ENCODE data around the gene MOB3B.
A peak's percentile ranks its signal among the peaks of the same experiment; 100 is the strongest.

MOB3B gene

GRCh38 chr9:27529316-27530278, at the start of gene MOB3B:
TSS of gene MOB3B (minus strand) at chr9:27529814. CDS start at chr9:27455550, 74,264 bp downstream.
- DNase-seq, result peak; percentile 10

GRCh38 chr9:27573634-27574590, 44.3 kb upstream of the MOB3B start:
- peak; percentile 98 for DNase-seq

GRCh38 chr9:27572918-27573633, 43.5 kb upstream of the MOB3B start, which contains the start of gene C9orf72:
TSS of gene C9orf72 (minus strand) at chr9:27573481. CDS start at chr9:27567120, 6,361 bp downstream.
- DNase-seq, result peak; percentile 42

DNA sequence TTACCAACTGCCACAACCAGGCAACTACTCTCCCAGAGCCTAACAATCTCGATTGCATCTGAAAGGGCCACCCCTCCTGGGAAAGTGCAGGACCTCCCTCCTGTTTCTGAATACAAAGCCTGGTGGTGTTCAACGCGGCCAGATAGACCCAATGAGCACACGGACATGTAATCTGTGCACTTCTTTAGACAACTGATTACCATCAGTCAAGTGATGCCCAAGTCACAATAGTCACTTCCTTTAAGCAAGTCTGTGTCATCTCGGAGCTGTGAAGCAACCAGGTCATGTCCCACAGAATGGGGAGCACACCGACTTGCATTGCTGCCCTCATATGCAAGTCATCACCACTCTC, 42.9 kb upstream of the MOB3B start:
- DNase-seq, result no peak

DNA sequence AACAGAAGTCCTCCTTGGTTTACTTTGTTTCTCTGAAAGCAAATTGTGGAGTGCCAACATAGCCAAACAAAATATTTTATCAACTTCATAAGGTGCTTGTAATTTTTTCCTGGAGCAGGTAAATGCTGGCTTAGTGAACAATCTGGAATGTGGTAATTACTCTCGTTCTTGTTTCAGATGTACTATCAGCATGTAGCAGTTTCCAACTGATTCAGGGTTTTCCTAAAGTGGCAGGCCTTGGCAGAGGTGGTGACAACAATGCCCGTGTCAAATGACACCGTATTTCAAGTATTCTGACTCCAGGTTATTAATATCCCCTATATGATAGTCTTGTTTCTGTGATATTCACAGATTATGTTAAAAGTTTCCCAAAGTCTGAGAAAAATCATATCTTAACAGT, 42.4 kb upstream of the MOB3B start:
- DNase-seq, result no peak

DNA sequence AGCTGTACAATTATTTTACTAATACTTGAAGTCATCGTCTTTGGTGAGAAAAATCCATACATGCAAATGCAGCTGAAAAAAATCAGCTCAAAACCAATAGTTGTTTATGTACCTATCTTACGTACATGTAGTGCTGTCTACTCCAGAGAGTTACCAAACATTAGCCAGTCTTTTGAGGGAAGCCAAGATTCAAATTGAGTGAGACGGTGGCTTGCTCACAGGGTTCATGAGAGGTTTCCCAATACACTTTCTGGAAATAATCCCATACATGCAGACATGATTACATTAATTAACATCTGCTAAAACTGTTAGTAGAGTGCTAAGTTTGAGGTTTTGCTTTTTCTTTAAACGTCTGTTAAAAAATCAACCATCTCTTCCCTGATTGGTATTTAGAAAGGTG, 41.4 kb upstream of the MOB3B start:
- no peak for DNase-seq

- DNase-seq, result no peak
Measured at GRCh38 chr9:27569406-27569805, 39.8 kb upstream of the MOB3B start.

GRCh38 chr9:27566118-27566517, 36.5 kb upstream of the MOB3B start:
- no peak for DNase-seq

GRCh38 chr9:27565696-27566095, 36.1 kb upstream of the MOB3B start:
- DNase-seq, result no peak

DNA sequence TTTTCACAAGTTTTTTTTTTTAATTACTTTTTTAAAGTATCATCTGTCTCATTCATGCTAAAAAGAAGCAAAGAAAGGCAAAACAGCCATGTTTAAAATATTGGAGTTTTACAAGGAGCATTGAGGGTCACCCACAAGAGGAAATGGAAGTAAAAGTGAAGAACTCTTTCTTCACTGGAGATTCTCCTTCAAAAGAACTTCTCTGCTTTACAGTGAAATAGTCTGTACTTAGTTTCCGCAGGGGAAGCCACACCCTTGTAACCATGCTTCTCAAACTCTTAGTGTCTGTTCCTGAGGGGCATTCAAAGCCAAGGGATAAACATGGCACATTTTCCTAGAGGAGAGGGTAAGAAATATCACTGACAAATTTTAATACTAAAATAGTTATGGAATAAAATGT, 35.1 kb upstream of the MOB3B start:
- no peak for DNase-seq

DNA sequence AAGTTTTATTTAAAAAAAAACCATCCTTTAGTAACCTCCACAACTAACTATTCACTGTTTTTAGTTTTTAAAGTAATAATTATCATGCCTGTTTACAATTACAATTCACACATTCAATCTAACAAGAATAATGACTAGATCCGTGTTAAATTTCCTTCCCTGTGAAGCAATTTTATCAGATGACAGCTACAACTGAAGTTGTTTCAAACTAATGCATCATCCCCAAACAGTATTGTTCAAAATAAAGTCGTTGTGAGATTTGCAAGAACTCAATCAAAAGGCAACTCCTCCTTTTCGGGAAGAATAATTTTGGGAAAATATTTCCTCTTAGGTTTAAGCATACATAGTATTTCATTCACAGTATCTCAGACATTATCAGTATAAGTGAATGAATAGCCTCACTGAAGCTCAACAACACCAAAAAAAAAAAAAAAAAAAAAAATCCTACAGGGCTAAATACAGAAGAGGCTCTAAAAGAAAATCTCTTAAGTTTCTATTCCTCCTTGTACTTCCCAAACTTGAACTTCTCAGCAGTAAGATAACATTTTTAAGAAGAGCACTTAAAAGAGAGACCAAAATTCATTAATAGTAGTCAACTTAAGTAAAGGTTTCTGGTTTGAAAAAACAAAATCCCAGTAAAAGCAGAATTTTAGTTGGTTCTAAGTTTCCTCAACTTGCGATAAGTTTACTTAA, 34.3 kb upstream of the MOB3B start:
- no peak for DNase-seq

DNA sequence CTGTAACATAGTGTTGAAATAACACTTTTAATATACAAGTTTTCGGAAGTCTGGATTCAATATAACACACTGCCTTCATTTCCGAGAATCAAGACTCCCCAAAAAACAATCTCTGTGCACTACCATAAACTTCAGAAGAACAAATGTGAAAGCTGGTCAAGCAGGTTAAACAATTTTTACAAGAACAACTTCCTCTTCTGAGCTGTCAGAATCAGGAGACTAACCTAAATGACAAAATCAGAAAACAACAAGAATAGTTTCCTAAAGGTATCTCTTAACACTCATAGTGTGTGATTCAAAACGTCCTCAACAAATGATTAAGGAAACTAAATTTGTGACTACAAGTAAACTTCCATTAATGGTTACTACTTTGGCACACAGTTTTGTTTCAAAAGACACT, 32.1 kb upstream of the MOB3B start:
- no peak for DNase-seq

DNA sequence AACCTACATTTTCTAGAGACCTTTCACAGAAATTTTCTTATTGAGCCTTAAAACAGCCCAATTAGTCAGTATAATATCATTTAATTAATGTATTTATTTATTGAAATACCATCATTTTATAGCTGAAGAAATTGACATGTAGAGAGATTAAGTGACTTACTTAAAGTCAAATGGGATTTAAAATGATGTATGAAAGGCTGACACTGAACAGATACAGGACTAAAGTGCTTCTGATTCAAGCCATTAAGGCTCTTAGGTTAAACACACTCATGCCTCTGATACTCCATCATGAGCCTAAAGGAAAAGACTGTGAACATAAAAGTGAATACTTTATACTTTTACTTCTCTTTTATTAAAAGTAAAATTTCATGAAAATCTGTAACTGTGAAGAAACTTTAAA, 30.8 kb upstream of the MOB3B start:
- no peak for DNase-seq

- no peak for DNase-seq
Measured at GRCh38 chr9:27558307-27558706, 28.7 kb upstream of the MOB3B start.

GRCh38 chr9:27556470-27556869, 26.9 kb upstream of the MOB3B start:
- no peak for DNase-seq

DNA sequence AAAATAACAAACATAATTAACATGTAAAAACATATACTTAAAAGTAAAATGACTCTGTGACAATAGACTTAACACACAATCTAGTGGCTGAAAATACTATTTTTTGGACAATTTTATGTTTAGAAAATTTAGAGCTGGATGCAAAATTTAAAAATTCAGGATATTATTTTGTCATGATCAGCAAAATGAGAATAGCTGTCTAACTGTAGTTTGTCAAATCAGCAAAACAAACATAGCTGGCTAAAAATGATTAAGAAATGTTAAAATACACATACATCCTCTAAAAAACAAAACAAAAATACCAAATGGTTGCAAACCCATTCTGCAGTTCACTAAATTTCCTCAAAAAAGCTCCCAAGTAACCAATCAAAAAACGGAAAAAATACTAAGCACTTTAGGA, 25.1 kb upstream of the MOB3B start:
- no peak for DNase-seq

GRCh38 chr9:27549196-27549755, 19.7 kb upstream of the MOB3B start:
- DNase-seq, result no peak

DNA sequence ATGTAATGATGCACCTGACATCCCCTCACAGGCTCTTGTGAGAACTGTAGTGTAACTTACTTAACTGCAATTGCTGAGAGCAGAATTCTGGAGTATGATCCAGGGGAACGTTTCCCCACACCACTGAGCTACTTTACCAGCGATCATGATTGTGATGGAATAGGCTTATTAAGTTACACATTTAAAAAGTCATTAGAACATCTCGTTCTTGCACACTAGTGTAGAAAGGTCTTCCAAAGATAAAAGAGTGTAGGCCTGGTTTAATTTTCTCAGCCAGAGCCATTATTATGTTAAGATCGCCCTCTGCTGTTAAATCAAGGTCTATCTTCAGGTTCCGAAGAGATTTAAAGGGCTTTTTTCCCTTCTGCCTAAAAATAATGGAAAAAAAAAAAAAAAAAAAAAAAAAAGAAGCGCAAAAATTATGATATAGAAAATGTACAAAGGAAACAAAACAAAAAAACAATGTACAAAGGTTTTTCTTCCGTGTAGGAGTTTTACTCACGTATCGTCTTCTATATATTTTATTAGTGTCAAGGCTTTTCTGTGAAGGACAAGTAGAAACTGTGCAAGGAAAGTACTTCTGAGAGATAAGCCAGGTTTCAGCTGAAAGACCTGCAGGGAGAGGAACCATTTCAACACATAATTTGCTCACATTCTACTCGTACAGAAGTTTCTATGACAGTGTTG, 18.6 kb upstream of the MOB3B start:
- peak; percentile 15 for DNase-seq

- DNase-seq, result no peak
Measured at GRCh38 chr9:27545471-27545870, 15.9 kb upstream of the MOB3B start.

- no peak for DNase-seq
Measured at GRCh38 chr9:27542508-27542907, 12.9 kb upstream of the MOB3B start.

- no peak for DNase-seq
Measured at GRCh38 chr9:27541740-27542139, 12.1 kb upstream of the MOB3B start.

All from KG1 (cell line).